ENCODE results near the gene BORCS8. TPM values are rescaled to one million over a fixed set of nuclear protein-coding genes. Genes with fewer than 3 reads are reported as not detected.

The BORCS8 gene
- total RNA-seq, 4 donors from 2014 or later = 9.4 to 28.8 (median 14.7) TPM

DNA sequence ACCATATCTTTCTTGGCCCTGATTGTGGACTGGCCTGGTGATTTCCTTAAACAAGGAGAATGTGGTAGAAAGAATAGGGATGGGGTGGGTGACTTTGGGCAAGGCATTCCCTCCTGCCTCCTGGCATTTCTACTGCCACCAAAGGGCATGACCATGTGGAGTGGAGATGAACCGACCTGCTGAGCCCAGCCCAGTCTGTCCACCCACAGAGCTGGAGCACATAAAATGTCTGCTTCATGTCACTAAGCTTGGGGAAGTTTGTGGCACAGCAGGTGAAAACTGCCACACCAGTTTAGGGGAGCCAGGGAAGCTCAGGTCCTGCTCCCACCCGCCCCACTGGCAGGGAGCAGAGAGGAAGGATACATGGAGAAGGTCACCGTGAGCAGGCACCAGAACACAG is 60.0 kb downstream of the BORCS8 start:
- Histone ChIP-seq H3K36me3 (peaks cover 0 to 25% of the 10 kb centered on the region in 2 donors), H3K27ac (no peak overlapping the region), H3K4me3 (no peak overlapping the region), H3K4me1 (peaks cover 0 to 11% (median 0%) of the 10 kb centered on the region in 3 donors), H3K27me3 (no peaks in the 10 kb centered on the region), H3K9me3 (peaks cover 0 to 15% (median 0%) of the 10 kb centered on the region in 3 donors)
- no peak for TF ChIP-seq EP300 (IDR thresholded peaks at IDR 0.05)
- TF ChIP-seq POLR2A (IDR thresholded peaks at IDR 0.05) = no peak
- TF ChIP-seq POLR2AphosphoS5 (IDR thresholded peaks at IDR 0.05) = no peak
- TF ChIP-seq, protein P1, sequence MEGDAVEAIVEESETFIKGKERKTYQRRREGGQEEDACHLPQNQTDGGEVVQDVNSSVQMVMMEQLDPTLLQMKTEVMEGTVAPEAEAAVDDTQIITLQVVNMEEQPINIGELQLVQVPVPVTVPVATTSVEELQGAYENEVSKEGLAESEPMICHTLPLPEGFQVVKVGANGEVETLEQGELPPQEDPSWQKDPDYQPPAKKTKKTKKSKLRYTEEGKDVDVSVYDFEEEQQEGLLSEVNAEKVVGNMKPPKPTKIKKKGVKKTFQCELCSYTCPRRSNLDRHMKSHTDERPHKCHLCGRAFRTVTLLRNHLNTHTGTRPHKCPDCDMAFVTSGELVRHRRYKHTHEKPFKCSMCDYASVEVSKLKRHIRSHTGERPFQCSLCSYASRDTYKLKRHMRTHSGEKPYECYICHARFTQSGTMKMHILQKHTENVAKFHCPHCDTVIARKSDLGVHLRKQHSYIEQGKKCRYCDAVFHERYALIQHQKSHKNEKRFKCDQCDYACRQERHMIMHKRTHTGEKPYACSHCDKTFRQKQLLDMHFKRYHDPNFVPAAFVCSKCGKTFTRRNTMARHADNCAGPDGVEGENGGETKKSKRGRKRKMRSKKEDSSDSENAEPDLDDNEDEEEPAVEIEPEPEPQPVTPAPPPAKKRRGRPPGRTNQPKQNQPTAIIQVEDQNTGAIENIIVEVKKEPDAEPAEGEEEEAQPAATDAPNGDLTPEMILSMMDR (IDR thresholded peaks at IDR 0.05) = no peak
- ATAC-seq = no peak
- 100% methylated on average over 1 of the region's 3 CpGs; no CpG with 5 or more reads in 1 of the 2 donors for WGBS, 2 donors (ENCODE audit: low coverage in 1 of 2)

Small RNA genes lying within 50 kb of the gene (small RNA-seq; reads per million reads assigned to genes)
- 0 reads per million in 4 donors for gene RNU6-1028P

Other genes starting within 250 kb of the BORCS8 start
- gene SUGP2, start 158.6 kb downstream of the BORCS8 start, total RNA-seq = 10 to 100 TPM; 18.6 to 57.4 (median 35.2) TPM
- 10 to 100 TPM; 15.9 to 24.0 (median 19.2) TPM for gene ARMC6, start 158.5 kb downstream of the BORCS8 start, total RNA-seq
- gene SLC25A42, start 128.2 kb downstream of the BORCS8 start, total RNA-seq = 10 to 100 TPM in 3 of 4 donors, 1 to 10 TPM in 1; 8.8 to 16.0 (median 12.9) TPM
- gene TMEM161A, start 53.7 kb downstream of the BORCS8 start, total RNA-seq = 10 to 100 TPM; 16.7 to 24.5 (median 20.1) TPM
- gene MEF2B, start 21.9 kb downstream of the BORCS8 start, total RNA-seq = not detected
- 10 to 100 TPM; 36.2 to 46.6 (median 40.9) TPM for gene RFXANK, start 106 bp upstream of the BORCS8 start, total RNA-seq
- gene NR2C2AP, start 11.3 kb upstream of the BORCS8 start, total RNA-seq = 10 to 100 TPM; 14.0 to 21.4 (median 16.8) TPM
- under 1 TPM in 2 of 4 donors, not detected in 2; 0.19 to 0.31 TPM for gene NCAN, start 19.8 kb upstream of the BORCS8 start, total RNA-seq
- gene TM6SF2, start 81.1 kb upstream of the BORCS8 start, total RNA-seq = not detected
- gene SUGP1, start 128.4 kb upstream of the BORCS8 start, total RNA-seq = 10 to 100 TPM; 28.4 to 37.6 (median 32.3) TPM
- gene MAU2, start 128.7 kb upstream of the BORCS8 start, total RNA-seq = 10 to 100 TPM; 17.9 to 46.5 (median 39.0) TPM
- 10 to 100 TPM; 30.9 to 69.0 (median 36.6) TPM for gene GATAD2A, start 213.5 kb upstream of the BORCS8 start, total RNA-seq

All from gastroesophageal sphincter (tissue), 4 donors.